Smooth muscle cell (in vitro differentiated cells): ENCODE results near the gene SORT1. TPM values are rescaled to one million over a fixed set of nuclear protein-coding genes. Genes with fewer than 3 reads are reported as not detected.
A peak's percentile ranks its signal among the peaks of the same experiment; 100 is the strongest.

Experiments
- DNase-seq: peaks from one replicate; lab custom pipeline; 2025; ENCODE audit not compliant: unreplicated experiment; lab: John Stamatoyannopoulos, UW
- H2AFZ ChIP-seq: fragments of 200-600 bp; sonication (generic); 2 replicates; pipeline ENCODE4 v1.6.0; 2016; ENCODE audit warnings: antibody characterized with exemption, low read depth, mild to moderate bottlenecking
- H3F3A ChIP-seq: fragments of 200-600 bp; sonication (generic); 2 replicates; pipeline ENCODE4 v1.6.0; 2017; ENCODE audit warnings: antibody characterized with exemption, low read depth
- H3K27ac ChIP-seq: fragments of 200-600 bp; sonication (generic); 2 replicates; pipeline ENCODE4 v1.5.1; 2016; ENCODE audit warnings: low read depth, mild to moderate bottlenecking
- H3K27me3 ChIP-seq: fragments of 200-600 bp; sonication (generic); 2 replicates; pipeline ENCODE4 v1.6.1; 2016; ENCODE audit warnings: low read depth, mild to moderate bottlenecking
- H3K36me3 ChIP-seq: fragments of 200-600 bp; sonication (generic); 2 replicates; pipeline ENCODE4 v1.5.1; 2016; ENCODE audit warnings: low read depth
- H3K4me1 ChIP-seq: fragments of 200-600 bp; sonication (generic); 2 replicates; pipeline ENCODE4 v1.5.1; 2016; ENCODE audit warnings: low read depth
- H3K4me2 ChIP-seq: fragments of 200-600 bp; sonication (generic); 2 replicates; pipeline ENCODE4 v1.6.0; 2016; ENCODE audit warnings: mild to moderate bottlenecking
- H3K4me3 ChIP-seq: fragments of 200-600 bp; sonication (generic); 2 replicates; pipeline ENCODE4 v1.5.1; 2016; ENCODE audit warnings: mild to moderate bottlenecking
- H3K79me2 ChIP-seq: fragments of 200-600 bp; sonication (generic); 2 replicates; pipeline ENCODE4 v1.6.0; 2016; ENCODE audit warnings: low read depth, mild to moderate bottlenecking
- H3K9ac ChIP-seq: fragments of 200-600 bp; sonication (generic); 2 replicates; pipeline ENCODE4 v1.6.0; 2016; ENCODE audit warnings: low read depth
- H3K9me3 ChIP-seq: fragments of 200-600 bp; sonication (generic); replicated peaks from 2 replicates; pipeline ENCODE4 v1.5.1; 2016; ENCODE audit warnings: low read depth
- H4K20me1 ChIP-seq: fragments of 200-600 bp; sonication (generic); 2 replicates; pipeline ENCODE4 v1.6.0; 2016; ENCODE audit warnings: low read depth
- CTCF ChIP-seq: fragments of 200-600 bp; sonication (generic); IDR thresholded peaks from 2 replicates; pipeline ENCODE4 v1.5.1; 2017; ENCODE audit warnings: borderline replicate concordance, mild to moderate bottlenecking, antibody characterized with exemption; ENCODE audit not compliant: insufficient read depth, poor library complexity, severe bottlenecking
- WGBS: methylation state at CpG from one replicate; pipeline ENCODE4 v1.1.7; 2016; ENCODE audit warnings: low lambda C conversion rate; 5-methylcytosine and 5-hydroxymethylcytosine counted together
- polyA plus RNA-seq: library from polyadenylated mRNA; unstranded; fragments of >200 nt; fragmentation: Nextera tagmentation; extraction: Ambion mirVana; gene quantifications from 2 replicates; pipeline ENCODE4 v1.2.1, GENCODE V29; 2016
- total RNA-seq: library from RNA; depleted of rRNA; stranded (reverse); fragments of >200 nt; gene quantifications from 2 replicates; pipeline ENCODE4 v1.2.3, GENCODE V29; 2014

The SORT1 gene
- total and polyA plus RNA-seq, 2 experiments from 2014 or later, result 9.8 to 31.4 TPM

- no peak overlapping the region for H3K27ac ChIP-seq
- H3K9ac ChIP-seq, result no peak overlapping the region
- H2AFZ ChIP-seq, result no peak overlapping the region
- H3K79me2 ChIP-seq, result no peaks in the 10 kb centered on the region
- H3K27me3 ChIP-seq, result no peaks in the 10 kb centered on the region
- H3K36me3 ChIP-seq, result no peaks in the 10 kb centered on the region
- peaks cover 4% of the 10 kb centered on the region for H3F3A ChIP-seq
- H3K9me3 ChIP-seq, result no peaks in the 10 kb centered on the region
- WGBS, result 82% methylated on average over 12 of the region's 12 CpGs
- no peak overlapping the region for H3K4me3 ChIP-seq
- H3K4me1 ChIP-seq, result no peaks in the 10 kb centered on the region
- no peaks in the 10 kb centered on the region for H4K20me1 ChIP-seq
- H3K4me2 ChIP-seq, result no peak overlapping the region
- no peak for TF ChIP-seq CTCF
- no peak for DNase-seq
Measured at GRCh38 chr1:109295712-109296415, 101.9 kb downstream of the SORT1 start.

- 96% methylated on average over 4 of the region's 4 CpGs for WGBS
Measured at GRCh38 chr1:109294481-109294880, 103.2 kb downstream of the SORT1 start.

GRCh38 chr1:109293026-109293425, 104.7 kb downstream of the SORT1 start:
- H3K9me3 ChIP-seq, result no peaks in the 10 kb centered on the region
- H3K36me3 ChIP-seq, result no peaks in the 10 kb centered on the region
- 74% methylated on average over 2 of the region's 2 CpGs for WGBS
- no peak overlapping the region for H3K9ac ChIP-seq
- no peak for DNase-seq
- H3K27ac ChIP-seq, result no peak overlapping the region
- H3K4me2 ChIP-seq, result no peak overlapping the region
- no peaks in the 10 kb centered on the region for H3K4me1 ChIP-seq
- no peaks in the 10 kb centered on the region for H4K20me1 ChIP-seq
- no peak for TF ChIP-seq CTCF
- no peaks in the 10 kb centered on the region for H3F3A ChIP-seq
- H3K4me3 ChIP-seq, result no peak overlapping the region
- H2AFZ ChIP-seq, result no peak overlapping the region
- no peaks in the 10 kb centered on the region for H3K79me2 ChIP-seq
- H3K27me3 ChIP-seq, result no peaks in the 10 kb centered on the region

More at GRCh38 chr1:109294481-109294880, 103.2 kb downstream of the SORT1 start:
- Histone ChIP-seq H3K79me2 (no peaks in the 10 kb centered on the region), H3K4me1 (no peaks in the 10 kb centered on the region), H3K27me3 (no peaks in the 10 kb centered on the region), H3K4me3 (no peak overlapping the region), H4K20me1 (no peaks in the 10 kb centered on the region), H2AFZ (no peak overlapping the region), H3K9ac (no peak overlapping the region), H3K4me2 (no peak overlapping the region), H3K27ac (peak overlapping the region; percentile 37), H3K36me3 (no peaks in the 10 kb centered on the region), H3K9me3 (no peaks in the 10 kb centered on the region), H3F3A (peaks cover 4% of the 10 kb centered on the region)
- TF ChIP-seq CTCF, result no peak
- DNase-seq, result no peak

- peak overlapping the region; percentile 19 for H3K27ac ChIP-seq
- no peak for TF ChIP-seq CTCF
- WGBS, result 70% methylated on average over 9 of the region's 9 CpGs
- no peak overlapping the region for H2AFZ ChIP-seq
- H3K4me3 ChIP-seq, result no peak overlapping the region
- no peaks in the 10 kb centered on the region for H3K9me3 ChIP-seq
- no peaks in the 10 kb centered on the region for H3K79me2 ChIP-seq
- H3K27me3 ChIP-seq, result no peaks in the 10 kb centered on the region
- no peaks in the 10 kb centered on the region for H3F3A ChIP-seq
- no peak overlapping the region for H3K4me2 ChIP-seq
- H3K4me1 ChIP-seq, result no peaks in the 10 kb centered on the region
- no peak overlapping the region for H3K9ac ChIP-seq
- H3K36me3 ChIP-seq, result no peaks in the 10 kb centered on the region
- no peak for DNase-seq
- no peaks in the 10 kb centered on the region for H4K20me1 ChIP-seq
Measured at GRCh38 chr1:109292364-109292763, 105.4 kb downstream of the SORT1 start.
